A172 (cell line): Measurements from ENCODE around the gene FCGBP. TPM values are rescaled to one million over a fixed set of nuclear protein-coding genes. Genes with fewer than 3 reads are reported as not detected.
A peak's percentile ranks its signal among the peaks of the same experiment; 100 is the strongest.

Source experiments
- DNase-seq: peaks from one replicate; pipeline ENCODE4 v3.0.0-alpha.2; 2015; ENCODE audit warnings: low spot score
- total RNA-seq: library from RNA; depleted of rRNA; stranded (reverse); fragments of >200 nt; shearing (Covaris generic); gene quantifications from 2 replicates; pipeline ENCODE4 v1.2.3, GENCODE V29; 2014

Gene FCGBP
- total RNA-seq, 1 experiment from 2014 or later: not detected

DNA sequence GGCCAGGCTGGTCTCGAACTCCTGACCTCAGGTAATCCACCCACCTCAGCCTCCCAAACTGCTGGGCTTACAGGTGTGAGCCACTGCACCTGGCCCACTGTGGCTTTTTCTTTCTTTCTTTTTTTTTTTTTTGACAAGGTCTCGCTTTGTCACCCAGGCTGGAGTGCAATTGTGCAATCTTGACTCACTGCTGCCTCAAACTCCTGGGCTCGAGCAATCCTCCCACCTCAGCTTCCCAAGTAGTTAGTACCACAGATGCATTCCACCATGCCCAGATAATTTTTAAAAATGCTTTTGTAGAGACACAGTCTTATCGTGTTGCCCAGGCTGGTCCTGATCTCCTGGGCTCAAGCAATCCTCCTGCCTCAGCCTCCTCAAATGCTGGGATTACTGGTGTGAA lies 12.1 kb upstream of the FCGBP start:
- no peak for DNase-seq

DNA sequence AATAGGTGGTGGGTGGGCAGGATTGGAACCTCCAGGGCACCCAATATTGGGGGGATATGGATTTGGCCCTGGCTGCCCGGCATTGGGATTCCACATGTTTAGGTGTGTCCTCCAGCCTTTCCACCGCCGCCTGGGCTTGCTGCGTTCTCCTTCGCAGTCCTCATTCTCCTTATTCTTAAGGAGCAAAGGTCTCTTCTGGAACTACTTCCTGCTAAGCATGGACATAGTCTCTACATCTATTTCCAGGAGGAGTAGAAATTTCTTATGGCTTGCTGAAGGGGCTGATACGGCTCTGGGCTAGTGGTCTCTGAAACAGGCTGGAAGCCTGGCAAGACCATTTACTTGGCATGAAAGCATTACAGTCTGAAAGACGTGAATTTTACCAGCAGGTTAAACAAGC lies 9.2 kb upstream of the FCGBP start:
- DNase-seq: no peak

DNA sequence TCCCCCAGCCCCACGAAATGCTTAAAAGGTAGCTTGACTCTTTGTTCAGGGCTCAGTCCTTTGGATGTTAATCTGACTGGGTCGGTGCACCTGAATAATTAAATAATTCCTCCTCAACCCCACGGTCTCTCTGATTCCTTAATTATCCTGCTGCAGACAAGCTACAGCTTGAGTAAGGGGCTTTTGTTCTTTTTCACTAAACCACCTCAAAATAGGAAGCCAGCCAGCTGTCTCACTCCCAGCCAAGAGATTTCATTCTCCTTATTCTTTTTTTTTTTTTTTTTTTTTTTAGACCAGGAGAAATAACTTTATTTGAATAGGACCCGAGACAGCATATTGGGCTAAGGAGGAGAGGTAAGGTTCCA lies 7.9 kb upstream of the FCGBP start:
- no peak for DNase-seq

DNA sequence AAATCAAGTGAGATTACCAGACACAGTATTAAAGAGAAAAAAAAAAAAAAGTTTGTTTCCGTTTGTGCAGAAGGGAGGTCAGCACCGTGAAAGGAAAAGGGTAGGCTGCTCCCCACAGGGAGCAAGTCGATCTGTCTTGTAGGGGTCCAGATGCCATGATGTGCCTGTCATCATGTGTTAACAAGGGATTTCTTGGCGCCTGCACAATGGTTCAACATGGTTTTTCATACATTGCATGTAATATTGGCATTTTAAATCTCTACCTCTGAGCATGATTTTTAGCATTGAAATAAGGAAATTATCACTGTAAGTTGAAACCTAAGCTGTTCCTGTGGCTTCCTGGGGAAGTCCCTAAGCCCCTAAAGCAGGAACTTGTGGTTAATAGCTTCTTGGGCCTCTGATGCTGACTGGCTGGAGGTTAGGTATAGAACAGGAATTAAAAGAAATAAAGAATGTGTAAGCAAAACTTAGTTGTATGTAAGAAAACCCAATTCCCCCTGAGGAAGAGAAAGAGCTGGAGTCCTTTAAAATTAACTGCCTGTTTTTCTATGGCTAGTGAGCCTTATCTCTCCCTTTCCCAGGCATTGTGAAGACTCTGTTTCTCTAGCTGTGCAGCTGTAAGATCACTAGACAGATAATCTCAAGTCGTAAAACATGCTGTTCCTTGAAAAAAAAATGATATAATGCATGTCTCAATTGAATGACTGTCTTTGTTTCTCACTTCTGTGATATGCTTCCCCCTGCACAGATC lies 7.4 kb upstream of the FCGBP start:
- peak; percentile 55 for DNase-seq

DNA sequence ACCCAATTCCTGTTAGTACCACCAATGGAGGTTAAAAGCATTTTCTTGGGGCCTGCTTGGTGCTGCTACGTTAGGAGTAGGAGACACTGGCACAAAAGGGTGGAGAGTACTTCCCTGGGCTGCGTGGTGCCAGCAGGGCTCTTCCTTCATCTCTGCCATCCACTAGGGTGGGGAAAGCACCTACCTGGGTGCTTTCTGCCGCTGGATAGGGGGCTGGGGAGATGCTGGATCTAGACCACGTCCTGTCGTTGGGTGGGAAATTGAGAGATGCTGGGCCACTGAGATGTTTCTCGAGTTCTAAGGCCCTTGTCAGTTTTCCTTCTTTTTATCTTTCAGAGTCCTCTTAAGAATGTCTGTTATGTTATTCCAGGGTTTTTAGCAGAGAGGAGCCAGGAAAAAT lies 6.7 kb upstream of the FCGBP start:
- DNase-seq: no peak

DNA sequence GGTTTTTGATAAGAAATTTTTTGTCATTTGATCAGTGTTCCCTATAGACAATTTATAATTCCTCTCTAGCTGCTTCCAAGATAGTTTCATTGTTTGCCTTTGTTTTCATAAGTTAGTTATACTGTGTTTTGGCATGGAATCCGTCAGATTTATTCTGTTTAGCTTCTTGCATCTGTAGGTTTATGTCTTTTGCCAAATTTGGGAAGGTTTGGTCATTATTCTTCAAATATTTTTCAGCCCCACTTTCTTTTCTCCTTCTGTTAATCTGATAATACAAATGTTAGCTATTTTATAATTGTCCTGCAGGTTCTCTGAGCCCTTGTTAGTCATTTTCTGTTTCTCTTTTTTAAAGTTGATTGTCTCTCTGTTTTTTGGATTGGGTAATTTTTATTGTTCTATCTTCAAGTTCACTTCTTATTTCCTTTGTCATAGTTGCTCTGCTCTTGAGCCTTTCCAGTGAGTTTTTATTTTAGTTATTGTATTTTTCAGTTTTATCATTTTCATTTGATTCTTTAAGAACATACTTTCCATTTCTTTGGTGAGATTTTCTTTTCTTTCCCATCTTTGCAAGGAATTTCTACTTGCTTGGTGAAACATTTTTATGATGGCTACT lies 5.9 kb upstream of the FCGBP start:
- no peak for DNase-seq

DNA sequence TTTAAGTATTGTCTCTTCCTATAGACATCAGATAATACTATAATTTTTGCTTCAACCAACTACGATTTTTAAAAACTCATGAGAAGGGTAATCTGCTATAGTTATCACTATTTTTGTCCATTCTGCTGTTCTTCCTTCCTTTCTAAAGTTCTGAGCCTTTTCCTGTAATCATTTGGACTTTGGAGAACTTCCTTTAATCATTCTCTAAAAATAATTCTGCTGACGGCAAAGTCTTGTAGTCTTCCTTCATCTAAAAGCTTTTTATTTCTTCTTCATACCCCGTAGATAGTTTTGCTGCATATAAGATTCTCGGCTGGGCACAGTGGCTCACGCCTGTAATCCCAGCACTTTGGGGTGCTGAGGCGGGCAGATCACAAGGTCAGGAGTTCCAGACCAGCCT lies 5.1 kb upstream of the FCGBP start:
- DNase-seq: no peak

DNA sequence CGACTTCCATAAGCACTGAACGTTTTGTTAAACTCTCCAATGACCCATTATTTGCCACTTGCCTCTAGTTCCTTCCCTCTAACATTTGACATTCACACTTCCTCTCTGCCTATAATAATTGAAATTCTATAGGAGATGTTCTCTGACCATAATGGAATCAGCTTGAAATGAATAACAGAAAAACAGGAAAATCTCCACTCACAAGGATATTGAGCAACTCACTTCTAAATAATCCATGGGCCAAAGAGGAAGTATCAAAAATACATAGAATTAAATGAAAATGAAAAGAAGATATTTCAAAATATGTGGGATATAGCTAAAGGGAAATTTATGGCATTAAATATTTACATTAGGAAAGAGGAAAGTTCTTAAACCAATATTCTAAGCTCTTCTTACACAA lies 3.4 kb upstream of the FCGBP start:
- no peak for DNase-seq

DNA sequence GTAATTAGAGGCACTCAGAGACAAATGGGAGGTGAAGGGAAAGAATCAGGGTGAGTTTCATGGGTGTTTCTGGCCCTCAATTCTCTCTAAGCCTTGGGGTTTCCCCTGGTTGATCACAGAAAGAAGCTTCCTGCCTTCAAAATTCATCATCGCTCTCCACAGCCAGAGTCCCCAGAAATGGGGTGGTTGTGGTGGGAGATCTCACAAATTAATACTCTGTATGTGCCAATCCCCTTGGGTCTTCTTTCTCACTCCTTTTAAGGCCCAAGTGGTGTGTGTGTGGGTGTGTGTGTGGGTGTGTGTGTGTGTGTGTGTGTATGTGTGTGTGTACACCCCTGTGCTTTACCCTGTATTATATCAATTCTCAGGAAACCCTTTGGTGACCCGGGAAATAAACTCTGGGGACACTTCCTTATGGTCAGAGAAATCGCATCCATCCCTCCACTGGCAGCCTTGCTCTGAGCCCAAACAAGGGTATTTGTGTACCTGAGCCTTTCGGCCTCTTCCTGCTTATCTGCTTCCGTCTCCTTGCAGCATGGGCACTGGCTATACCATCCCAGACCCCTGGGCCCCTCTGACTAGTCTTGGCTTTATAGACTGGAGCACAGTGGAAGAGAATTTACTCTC lies 2.8 kb upstream of the FCGBP start:
- no peak for DNase-seq

DNA sequence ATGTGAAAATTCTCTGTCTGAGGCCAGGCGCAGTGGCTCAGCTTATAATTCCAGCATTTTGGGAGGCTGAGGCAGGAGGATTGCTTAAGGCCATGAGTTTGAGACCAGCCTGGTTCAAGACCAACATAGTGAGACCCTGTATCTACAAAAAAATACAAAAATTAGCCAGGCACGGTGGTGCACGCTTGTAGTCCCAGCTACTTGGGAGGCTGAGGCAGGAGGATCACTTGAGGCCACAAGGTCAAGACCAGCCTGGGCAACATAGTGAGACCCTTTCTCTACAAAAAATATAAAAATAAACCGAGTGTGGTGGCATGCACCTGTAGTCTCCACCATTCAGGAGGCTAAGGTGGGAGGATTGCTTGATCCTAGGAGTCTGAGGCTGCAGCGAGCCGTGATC lies 2.2 kb upstream of the FCGBP start:
- DNase-seq: no peak

DNA sequence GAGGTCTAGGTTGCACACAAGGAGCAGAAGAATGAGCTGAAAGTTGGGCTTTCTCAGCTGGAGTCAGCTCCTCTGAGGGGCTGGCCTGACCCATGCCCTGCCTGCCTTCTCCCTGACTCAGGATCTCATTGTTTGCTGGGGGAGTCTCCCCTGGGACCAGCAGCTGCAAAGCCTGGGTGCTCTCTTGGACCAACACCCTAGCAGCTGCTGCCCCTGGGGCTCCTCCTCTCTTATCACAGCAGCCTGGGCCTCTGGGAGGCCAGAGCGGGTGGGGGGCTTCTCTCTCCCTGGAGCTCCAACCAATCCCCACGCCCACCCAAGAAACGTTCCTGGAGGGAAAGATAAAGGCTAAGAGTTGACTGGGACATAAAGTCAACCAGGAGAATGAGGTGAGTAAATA lies 1.6 kb upstream of the FCGBP start:
- no peak for DNase-seq

DNA sequence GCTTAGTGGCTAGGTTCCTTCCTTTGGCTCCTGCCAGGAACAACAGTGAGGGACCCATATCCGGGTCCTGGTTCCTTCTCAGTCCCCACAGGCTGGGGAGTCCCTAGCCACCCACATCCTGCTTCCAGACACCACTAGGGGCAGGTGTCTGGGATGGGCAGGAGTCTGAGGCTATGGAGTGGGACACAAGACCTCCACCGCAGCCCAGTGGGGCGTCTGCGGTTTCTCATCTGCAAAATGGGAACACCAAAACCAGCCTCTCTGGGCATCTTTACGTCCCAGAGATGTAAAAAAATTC lies 879 bp upstream of the FCGBP start:
- DNase-seq: no peak

DNA sequence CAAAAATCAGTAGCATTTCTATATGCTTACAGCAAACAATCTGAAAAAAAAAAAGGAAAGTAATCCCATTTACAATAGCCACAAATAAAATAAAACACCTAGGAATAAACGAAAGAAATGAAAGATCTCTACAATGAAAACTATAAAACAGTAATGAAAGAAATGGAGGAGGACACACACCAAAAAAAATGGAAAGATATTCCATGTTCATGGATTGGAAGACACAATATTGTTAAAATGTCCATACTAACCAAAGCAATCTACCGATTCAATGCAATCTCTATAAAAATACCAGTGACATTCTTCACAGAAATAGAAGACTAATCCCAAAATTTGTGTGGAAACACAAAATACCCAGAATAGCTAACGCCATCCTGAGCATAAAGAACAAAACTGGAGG lies 4.7 kb downstream of the FCGBP start:
- DNase-seq: no peak

DNA sequence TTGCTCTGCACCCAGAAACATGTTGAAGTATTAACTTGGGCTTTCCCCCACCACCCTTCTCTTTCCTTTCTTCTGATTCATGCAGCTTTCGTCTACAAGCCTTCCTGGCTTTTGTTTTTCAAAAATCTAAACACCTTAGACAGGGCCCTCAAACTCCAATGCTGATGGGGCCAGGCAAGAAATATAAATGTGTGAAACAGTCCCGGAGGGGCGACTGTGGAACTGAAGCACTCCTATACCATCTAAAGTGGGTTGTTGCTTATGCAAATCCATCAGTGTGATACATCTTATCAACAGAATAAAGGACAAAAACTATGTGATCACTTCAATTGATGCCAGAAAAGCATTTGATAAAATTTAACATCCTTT lies 6.1 kb downstream of the FCGBP start:
- DNase-seq: no peak

DNA sequence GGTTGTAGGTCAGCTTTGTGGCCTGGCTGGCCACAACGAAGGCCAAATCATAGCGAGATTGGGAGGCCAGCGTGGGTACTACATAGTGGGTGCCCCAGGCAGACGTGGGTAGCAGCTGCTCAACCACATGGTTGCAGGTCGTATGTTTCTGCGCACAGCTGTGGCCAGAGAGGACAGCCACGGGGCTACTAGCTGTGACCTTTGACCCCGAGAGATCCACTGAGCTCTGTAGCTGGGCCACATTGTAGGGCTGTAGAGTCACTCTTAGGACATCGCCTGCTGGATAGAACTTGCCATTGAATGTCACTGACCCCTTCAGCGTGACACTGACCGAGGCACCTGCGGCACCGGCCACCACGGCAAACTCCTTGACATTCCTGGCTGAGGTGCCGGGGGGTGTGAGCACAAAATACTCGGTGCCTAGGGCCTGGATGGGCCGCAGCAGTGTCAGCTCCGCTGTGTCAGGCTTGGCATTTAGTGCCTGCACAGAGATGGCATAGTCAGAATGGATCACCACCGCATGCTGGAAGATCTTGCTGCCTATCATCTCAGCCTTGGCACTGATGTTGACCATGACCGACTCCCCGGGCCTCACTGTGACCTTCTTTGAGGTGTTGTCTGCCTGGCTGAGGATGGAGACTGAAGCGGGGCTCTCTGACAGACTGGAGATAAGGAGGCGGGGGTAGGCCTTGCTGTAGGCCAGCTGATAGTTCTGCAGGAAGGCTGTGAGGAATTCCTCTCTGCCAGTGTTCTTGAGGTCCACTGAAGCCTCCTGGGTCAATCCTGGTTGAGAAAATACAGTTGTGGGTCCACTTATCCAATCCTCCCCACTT lies 6.7 kb downstream of the FCGBP start:
- no peak for DNase-seq

DNA sequence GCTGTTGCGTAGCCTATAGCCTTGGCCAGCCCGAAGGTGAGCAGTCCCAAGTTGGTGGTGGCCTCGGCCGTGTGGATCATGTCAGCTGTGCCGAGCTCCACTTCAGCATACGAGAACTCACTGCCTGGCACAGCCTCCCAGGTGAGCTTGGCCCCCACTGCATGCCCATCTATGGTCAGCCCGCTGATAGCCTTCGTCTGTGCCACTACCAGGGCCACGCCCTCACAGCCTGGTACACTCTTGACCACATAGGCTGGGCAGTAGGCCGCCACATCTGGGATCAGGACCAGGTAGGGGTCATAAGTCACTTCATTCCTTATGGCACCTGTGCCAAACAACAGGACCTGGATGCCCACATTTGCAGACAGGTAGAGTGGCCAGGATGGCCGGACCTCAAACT lies 7.4 kb downstream of the FCGBP start:
- DNase-seq: no peak

DNA sequence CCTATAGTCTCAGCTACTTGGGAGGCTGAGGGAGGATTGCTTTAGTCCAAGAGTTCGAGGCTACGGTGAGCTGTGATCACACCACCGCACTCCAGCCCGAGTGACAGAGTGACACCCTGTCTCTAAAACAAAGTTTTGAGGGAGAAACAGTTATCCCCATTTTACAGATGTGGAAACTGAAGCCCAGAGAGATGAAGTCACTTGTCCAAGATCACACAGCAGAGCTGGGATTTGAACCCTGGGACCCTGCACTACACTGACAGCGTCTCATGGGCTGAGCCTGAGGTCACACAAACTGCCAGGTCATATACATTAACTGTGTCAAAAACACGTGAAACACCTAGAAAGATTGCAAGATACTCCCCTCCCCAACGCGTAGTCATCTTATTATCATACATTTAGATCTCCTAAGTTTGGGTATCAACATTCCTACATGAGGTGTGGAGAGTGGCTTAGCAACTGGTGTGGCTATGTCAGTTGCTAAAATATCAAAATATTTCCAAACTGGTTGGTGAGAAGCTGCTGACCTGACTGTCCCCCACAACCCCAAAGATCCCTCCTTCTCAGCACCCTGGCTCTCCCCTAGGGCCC lies 8.2 kb downstream of the FCGBP start:
- DNase-seq: no peak

DNA sequence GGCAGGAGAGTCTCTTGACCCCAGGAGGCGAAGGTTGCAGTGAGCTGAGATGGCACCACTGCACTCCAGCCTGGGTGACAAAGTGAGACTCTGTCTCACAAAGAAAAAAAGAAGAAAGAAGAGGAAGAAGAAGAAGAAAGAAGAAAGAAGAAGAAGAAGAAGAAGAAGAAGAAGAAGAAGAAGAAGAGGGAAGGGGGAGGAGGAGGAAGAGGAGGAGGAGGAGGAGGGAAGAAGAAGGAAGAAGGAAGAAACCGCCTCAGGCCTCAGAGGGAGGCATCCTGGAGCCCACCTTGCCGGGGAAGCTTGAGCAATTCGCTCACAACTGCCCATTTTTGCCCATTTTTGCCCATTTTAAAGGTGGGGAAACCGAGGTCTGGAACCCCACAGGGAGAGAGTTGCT lies 9.5 kb downstream of the FCGBP start:
- DNase-seq: no peak

DNA sequence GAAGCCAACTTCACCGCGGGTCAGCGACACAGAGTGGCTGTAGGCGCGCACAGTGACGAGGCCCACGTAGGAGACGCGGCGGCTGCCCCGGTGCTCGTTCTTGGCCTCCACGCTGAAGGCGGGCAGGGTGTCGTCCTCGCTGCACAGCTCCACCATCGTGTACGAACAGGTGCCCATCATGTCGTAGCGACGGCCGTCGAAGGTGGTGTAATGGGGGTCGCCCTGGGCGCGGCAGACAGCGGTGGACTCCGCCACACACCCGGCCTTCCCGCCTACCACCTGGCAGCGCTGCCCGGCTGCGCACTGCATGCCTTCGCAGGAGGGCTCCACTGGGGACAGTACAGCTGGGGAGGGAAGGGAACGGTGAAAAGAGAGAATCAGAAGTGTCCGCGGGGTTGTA lies 10.0 kb downstream of the FCGBP start:
- DNase-seq: no peak

DNA sequence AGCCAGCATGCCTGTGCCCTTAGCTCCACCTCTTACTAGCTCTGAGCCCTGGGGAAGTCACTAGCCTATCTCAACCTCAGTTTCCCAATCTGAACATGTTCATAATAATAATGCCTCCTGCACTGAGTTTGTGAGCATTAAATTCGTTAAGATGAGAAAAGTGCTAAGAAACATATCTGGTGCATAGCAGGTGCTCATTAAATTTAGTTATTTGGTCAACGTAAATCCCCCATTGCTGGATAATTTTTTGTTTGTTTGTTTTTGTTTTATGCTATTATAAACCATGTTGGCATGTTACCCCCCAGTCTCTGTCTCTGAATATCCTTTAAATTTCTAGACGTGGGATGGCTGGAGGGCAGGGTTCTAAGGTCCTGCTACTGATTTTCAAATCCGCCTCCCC lies 10.6 kb downstream of the FCGBP start:
- DNase-seq: no peak

DNA sequence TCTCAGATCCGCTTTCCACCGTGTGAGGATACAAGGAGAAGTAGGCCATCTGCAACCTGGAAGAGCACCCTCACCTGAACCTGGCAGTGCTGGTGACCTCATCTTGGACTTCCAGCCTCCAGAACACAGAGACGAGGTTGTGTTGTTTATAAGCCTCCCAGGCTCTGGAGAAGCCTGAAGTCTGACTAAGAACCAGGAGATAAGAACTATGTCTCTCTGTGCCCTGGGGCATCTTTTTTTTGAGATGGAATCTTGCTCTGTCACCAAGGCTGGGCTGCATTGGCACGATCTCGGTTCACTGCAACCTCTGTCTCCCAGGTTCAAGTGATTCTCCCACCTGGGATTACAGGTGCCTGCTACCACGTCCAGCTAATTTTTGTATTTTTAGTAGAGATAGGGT lies 14.5 kb downstream of the FCGBP start:
- DNase-seq: no peak

DNA sequence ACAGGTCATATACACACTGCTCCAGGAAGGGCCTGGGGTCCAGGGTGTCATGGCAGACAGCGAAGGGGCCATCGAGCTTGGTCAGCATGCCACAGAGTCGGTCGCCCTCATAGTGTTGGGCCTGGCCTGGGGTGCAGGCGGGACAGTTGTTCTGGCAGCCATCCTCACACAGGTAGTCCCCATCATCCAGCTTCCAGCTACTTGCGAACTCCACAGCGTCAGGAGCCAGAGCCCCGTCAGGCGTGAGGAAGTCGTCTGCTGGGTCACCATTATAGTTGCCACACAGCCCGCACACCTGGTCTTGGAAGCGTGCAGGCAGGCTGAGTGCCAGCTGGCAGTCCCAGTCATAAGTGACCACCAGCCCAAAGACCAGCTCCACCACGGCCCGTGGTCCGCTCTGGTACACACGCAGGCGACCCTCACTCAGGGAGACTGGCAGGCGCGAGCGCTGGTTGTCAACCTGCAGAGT lies 16.2 kb downstream of the FCGBP start:
- DNase-seq: no peak
